NCI-H2227 (cell line): ENCODE data around the gene EIPR1.
"Not testable (repeated sequence)": the region's sequence is repeated elsewhere in the genome, so short reads cannot be mapped to it uniquely, and the experiment has no call there.

Source experiments
- DNase-seq: peaks from one replicate; lab custom pipeline; 2025; ENCODE audit not compliant: unreplicated experiment; lab: John Stamatoyannopoulos, UW

The EIPR1 gene

GRCh38 chr2:3198671-3199192 lies 178.9 kb downstream of the EIPR1 start:
- DNase-seq, result not testable (repeated sequence)

GRCh38 chr2:3198119-3198518 lies 179.5 kb downstream of the EIPR1 start:
- DNase-seq, result no peak

- DNase-seq, result no peak
Measured at GRCh38 chr2:3197308-3197707, 180.3 kb downstream of the EIPR1 start.

- no peak for DNase-seq
Measured at GRCh38 chr2:3196716-3197115, 180.9 kb downstream of the EIPR1 start.

- no peak for DNase-seq
Measured at GRCh38 chr2:3195641-3196476, 181.8 kb downstream of the EIPR1 start.

- no peak for DNase-seq
Measured at GRCh38 chr2:3194828-3195227, 182.8 kb downstream of the EIPR1 start.

- no peak for DNase-seq
Measured at GRCh38 chr2:3193443-3194330, 183.9 kb downstream of the EIPR1 start.

GRCh38 chr2:3192920-3193319 lies 184.7 kb downstream of the EIPR1 start:
- no peak for DNase-seq

GRCh38 chr2:3192281-3192818 lies 185.3 kb downstream of the EIPR1 start:
- DNase-seq, result no peak

- no peak for DNase-seq
Measured at GRCh38 chr2:3189961-3190360, 187.7 kb downstream of the EIPR1 start.

GRCh38 chr2:3189076-3189591 lies 188.5 kb downstream of the EIPR1 start:
- DNase-seq, result no peak

GRCh38 chr2:3188405-3188946 lies 189.1 kb downstream of the EIPR1 start:
- no peak for DNase-seq

GRCh38 chr2:3187467-3187866 lies 190.2 kb downstream of the EIPR1 start:
- no peak for DNase-seq

GRCh38 chr2:3186766-3187165 lies 190.9 kb downstream of the EIPR1 start:
- DNase-seq, result no peak

GRCh38 chr2:3185910-3186309 lies 191.7 kb downstream of the EIPR1 start:
- no peak for DNase-seq

- DNase-seq, result no peak
Measured at GRCh38 chr2:3185256-3185655, 192.4 kb downstream of the EIPR1 start.

GRCh38 chr2:3184167-3184566 lies 193.5 kb downstream of the EIPR1 start:
- no peak for DNase-seq

GRCh38 chr2:3183766-3184165 lies 193.9 kb downstream of the EIPR1 start:
- no peak for DNase-seq

GRCh38 chr2:3182848-3183247 lies 194.8 kb downstream of the EIPR1 start:
- DNase-seq, result no peak

GRCh38 chr2:3181416-3182010 lies 196.1 kb downstream of the EIPR1 start:
- DNase-seq, result no peak

- not testable (repeated sequence) for DNase-seq
Measured at GRCh38 chr2:3180909-3181221, 196.8 kb downstream of the EIPR1 start.
